GM20000 (cell line): ENCODE measurements around the gene TUBA1C.
A peak's percentile ranks its signal among the peaks of the same experiment; 100 is the strongest.

Experiments used
- DNase-seq: peaks from one replicate; pipeline ENCODE4 v3.0.0; 2012; ENCODE audit warnings: low spot score
- CTCF ChIP-seq: IDR thresholded peaks from 2 replicates; pipeline ENCODE4 v1.5.1; 2012; ENCODE audit warnings: mild to moderate bottlenecking, control low read depth; ENCODE audit errors: extremely low read depth, missing control alignments

Gene TUBA1C

GRCh38 chr12:49323524-49324097 lies 58.7 kb downstream of the TUBA1C start:
- no peak for TF ChIP-seq CTCF
- peak; percentile 19 for DNase-seq
